H1 (cell line): ENCODE data around the gene DEAF1. TPM values are rescaled to one million over a fixed set of nuclear protein-coding genes. Genes with fewer than 3 reads are reported as not detected.

Experiments used
- JUND ChIP-seq: IDR thresholded peaks from 2 replicates; pipeline ENCODE4 v1.6.1; 2011; ENCODE audit warnings: mild to moderate bottlenecking, improper control_type of control experiment, low read length
- POLR2A ChIP-seq, 2 experiments: IDR thresholded peaks; 1 replicate in 1 of 2; 2 replicates in 1 of 2; pipeline ENCODE4 v1.6.1; 2011; ENCODE audit warnings: low read depth in 2 of 2, low read length in 2 of 2, mild to moderate bottlenecking in 2 of 2; ENCODE audit errors: control extremely low read depth in 1 of 2
- polyA plus RNA-seq, 7 experiments: library from polyadenylated mRNA; depleted of rRNA in 3 of 7; stranded (reverse) in 5 of 7; unstranded in 2 of 7; fragments of >200 nt in 5 of 7; fragments of 200-250 nt in 2 of 7; gene quantifications; 1 replicate in 5 of 7; 2 replicates in 1 of 7; 4 replicates in 1 of 7; pipeline versions ENCODE4 v1.2.1 to v1.2.3, GENCODE V29; 2011 to 2013; ENCODE audit warnings: missing spikeins in 2 of 7, mixed read lengths in 2 of 7
- total RNA-seq: library from RNA; stranded (reverse); fragmentation: NEBNext Ultra II Directional; extraction: Animal tissue kit (Norgen Biotek cat#: 25700); gene quantifications from 2 replicates; pipeline ENCODE4 v1.2.1, GENCODE V29; 2021
- TF ChIP-seq, protein P1 (sequence below): IDR thresholded peaks from 2 replicates; pipeline ENCODE4 v1.6.1; 2012; ENCODE audit warnings: low read length, inconsistent platforms
- TF ChIP-seq, protein P2 (sequence below): IDR thresholded peaks from 2 replicates; pipeline ENCODE4 v1.6.1; 2012; ENCODE audit warnings: inconsistent platforms

DEAF1 gene
- total and polyA plus RNA-seq, 2 of the 8 experiments (the other 6 are each of a cell fraction or from before 2014, with no cell fraction given) = 47.3 to 58.4 TPM

DNA sequence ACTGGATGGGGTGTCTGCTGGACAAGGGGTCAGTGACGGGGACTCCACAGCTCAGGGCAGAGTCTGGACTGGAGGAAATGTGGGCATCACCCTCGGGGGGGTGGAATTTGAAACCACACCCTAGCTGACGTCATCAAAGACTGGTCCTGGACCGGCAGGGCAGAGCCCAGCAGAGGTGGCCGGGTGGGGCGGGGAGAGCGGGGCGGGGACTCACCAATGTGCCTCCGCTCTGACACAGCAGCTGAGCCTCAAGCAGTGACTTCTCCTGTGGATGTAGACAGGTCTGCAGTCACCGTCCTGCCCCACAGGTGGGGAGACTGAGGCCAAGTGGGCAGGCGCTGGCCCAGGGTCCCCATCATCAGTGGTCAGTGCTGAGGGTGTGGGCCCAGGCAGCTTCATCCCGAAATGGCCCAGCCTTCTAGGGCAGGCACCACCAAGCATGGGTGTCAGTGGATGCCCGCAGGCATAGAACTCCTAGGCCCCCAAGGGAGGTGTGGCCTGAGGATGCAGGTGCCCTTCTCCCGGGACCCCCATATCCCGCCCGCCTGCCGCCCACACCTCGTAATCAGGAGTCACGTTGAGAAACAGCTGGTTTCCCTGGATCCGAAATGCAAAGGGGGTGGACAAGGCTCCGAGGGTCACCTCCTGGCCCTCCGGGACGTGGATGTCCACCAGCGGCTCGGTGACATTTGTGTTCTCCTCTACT, 70.9 kb downstream of the DEAF1 start (continued):
- TF ChIP-seq, protein P1, sequence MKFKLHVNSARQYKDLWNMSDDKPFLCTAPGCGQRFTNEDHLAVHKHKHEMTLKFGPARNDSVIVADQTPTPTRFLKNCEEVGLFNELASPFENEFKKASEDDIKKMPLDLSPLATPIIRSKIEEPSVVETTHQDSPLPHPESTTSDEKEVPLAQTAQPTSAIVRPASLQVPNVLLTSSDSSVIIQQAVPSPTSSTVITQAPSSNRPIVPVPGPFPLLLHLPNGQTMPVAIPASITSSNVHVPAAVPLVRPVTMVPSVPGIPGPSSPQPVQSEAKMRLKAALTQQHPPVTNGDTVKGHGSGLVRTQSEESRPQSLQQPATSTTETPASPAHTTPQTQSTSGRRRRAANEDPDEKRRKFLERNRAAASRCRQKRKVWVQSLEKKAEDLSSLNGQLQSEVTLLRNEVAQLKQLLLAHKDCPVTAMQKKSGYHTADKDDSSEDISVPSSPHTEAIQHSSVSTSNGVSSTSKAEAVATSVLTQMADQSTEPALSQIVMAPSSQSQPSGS = no peak
- TF ChIP-seq POLR2A (IDR thresholded peaks at IDR 0.05; ENCODE audit: control extremely low read depth in 1 of 2, low read depth in 2 of 2, low read length in 2 of 2) (no peak), JUND (no peak)
- TF ChIP-seq, protein P2, sequence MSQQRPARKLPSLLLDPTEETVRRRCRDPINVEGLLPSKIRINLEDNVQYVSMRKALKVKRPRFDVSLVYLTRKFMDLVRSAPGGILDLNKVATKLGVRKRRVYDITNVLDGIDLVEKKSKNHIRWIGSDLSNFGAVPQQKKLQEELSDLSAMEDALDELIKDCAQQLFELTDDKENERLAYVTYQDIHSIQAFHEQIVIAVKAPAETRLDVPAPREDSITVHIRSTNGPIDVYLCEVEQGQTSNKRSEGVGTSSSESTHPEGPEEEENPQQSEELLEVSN = no peak
